H9 (cell line): ENCODE measurements around the gene NACC1. TPM values are rescaled to one million over a fixed set of nuclear protein-coding genes. Genes with fewer than 3 reads are reported as not detected.
A peak's percentile ranks its signal among the peaks of the same experiment; 100 is the strongest.

Source experiments
- DNase-seq: peaks from one replicate; pipeline ENCODE4 v3.0.0-alpha.2; 2017
- H2AFZ ChIP-seq: one replicate; pipeline ENCODE4 v1.6.1; 2013; ENCODE audit warnings: mild to moderate bottlenecking, low read length, control low read depth, moderate library complexity
- H2AK5ac ChIP-seq: 2 replicates; pipeline ENCODE4 v1.6.1; 2013; ENCODE audit warnings: low read length, control low read depth, mixed read lengths; ENCODE audit not compliant: insufficient read length
- H2BK120ac ChIP-seq: one replicate; pipeline ENCODE4 v1.6.1; 2013; ENCODE audit warnings: low read depth, mild to moderate bottlenecking, low read length, control low read depth, inconsistent platforms; ENCODE audit not compliant: poor library complexity, severe bottlenecking
- H2BK12ac ChIP-seq: 2 replicates; pipeline ENCODE4 v1.6.1; 2013; ENCODE audit warnings: low read length, control low read depth, mixed read lengths, low read depth; ENCODE audit not compliant: insufficient read length
- H2BK15ac ChIP-seq: 2 replicates; pipeline ENCODE4 v1.6.1; 2013; ENCODE audit warnings: low read depth, low read length, control low read depth
- H2BK20ac ChIP-seq: one replicate; pipeline ENCODE4 v1.6.1; 2013; ENCODE audit warnings: low read depth, mild to moderate bottlenecking, low read length, control low read depth, inconsistent platforms; ENCODE audit not compliant: poor library complexity, severe bottlenecking
- H2BK5ac ChIP-seq: 2 replicates; pipeline ENCODE4 v1.6.1; 2013; ENCODE audit warnings: low read length, control low read depth, mixed read lengths; ENCODE audit not compliant: insufficient read length
- H3K14ac ChIP-seq: 2 replicates; pipeline ENCODE4 v1.6.1; 2013; ENCODE audit warnings: low read length, control low read depth; ENCODE audit not compliant: insufficient read depth
- H3K18ac ChIP-seq: 2 replicates; pipeline ENCODE4 v1.6.1; 2013; ENCODE audit warnings: low read depth, mild to moderate bottlenecking, mixed read lengths, low read length, control low read depth; ENCODE audit not compliant: insufficient read length
- H3K23ac ChIP-seq: 2 replicates; pipeline ENCODE4 v1.6.1; 2013; ENCODE audit warnings: low read length, control low read depth, mixed read lengths, low read depth; ENCODE audit not compliant: insufficient read length
- H3K23me2 ChIP-seq: 2 replicates; pipeline ENCODE4 v1.6.1; 2013; ENCODE audit warnings: low read depth, mild to moderate bottlenecking, mixed read lengths, low read length, control low read depth; ENCODE audit not compliant: insufficient read length, poor library complexity, severe bottlenecking
- H3K27ac ChIP-seq: 2 replicates; pipeline ENCODE4 v1.5.1; 2013; ENCODE audit warnings: low read length, control low read depth, mixed read lengths, low read depth; ENCODE audit not compliant: insufficient read length
- H3K27me3 ChIP-seq: 2 replicates; pipeline ENCODE4 v1.6.1; 2013; ENCODE audit warnings: low read length, control low read depth, inconsistent platforms; ENCODE audit not compliant: insufficient read depth
- H3K4ac ChIP-seq: 2 replicates; pipeline ENCODE4 v1.6.1; 2013; ENCODE audit warnings: low read depth, mild to moderate bottlenecking, control low read depth, inconsistent platforms, low read length, moderate library complexity
- H3K4me1 ChIP-seq: 2 replicates; pipeline ENCODE4 v1.6.1; 2013; ENCODE audit warnings: low read length, control low read depth, inconsistent platforms; ENCODE audit not compliant: insufficient read depth
- H3K4me2 ChIP-seq: 2 replicates; pipeline ENCODE4 v1.6.1; 2013; ENCODE audit warnings: low read length, control low read depth, mixed read lengths; ENCODE audit not compliant: insufficient read length, insufficient read depth
- H3K56ac ChIP-seq: 2 replicates; pipeline ENCODE4 v1.6.1; 2013; ENCODE audit warnings: low read depth, mild to moderate bottlenecking, mixed read lengths, low read length, control low read depth; ENCODE audit not compliant: insufficient read length
- H3K79me1 ChIP-seq: 2 replicates; pipeline ENCODE4 v1.6.1; 2013; ENCODE audit warnings: low read depth, mild to moderate bottlenecking, moderate library complexity, low read length, control low read depth, inconsistent platforms; ENCODE audit not compliant: insufficient read depth, poor library complexity, severe bottlenecking
- H3K79me2 ChIP-seq: 2 replicates; pipeline ENCODE4 v1.6.1; 2013; ENCODE audit warnings: low read length, control low read depth, inconsistent platforms; ENCODE audit not compliant: insufficient read depth
- H3K9ac ChIP-seq: 2 replicates; pipeline ENCODE4 v1.6.1; 2013; ENCODE audit warnings: low read length, control low read depth, mixed read lengths; ENCODE audit not compliant: insufficient read length; ENCODE audit errors: extremely low read depth
- H3K9me3 ChIP-seq: one replicate; pipeline ENCODE4 v1.6.1; 2013; ENCODE audit warnings: low read depth, low read length, inconsistent platforms; ENCODE audit not compliant: control insufficient read depth
- H3T11ph ChIP-seq: one replicate; pipeline ENCODE4 v1.6.1; 2013; ENCODE audit warnings: mild to moderate bottlenecking, low read length, control low read depth, inconsistent platforms
- H4K20me1 ChIP-seq: one replicate; pipeline ENCODE4 v1.6.1; 2013; ENCODE audit not compliant: control insufficient read depth, insufficient read length, insufficient read depth
- H4K5ac ChIP-seq: 2 replicates; pipeline ENCODE4 v1.6.1; 2013; ENCODE audit warnings: low read depth, mild to moderate bottlenecking, mixed read lengths, low read length, control low read depth; ENCODE audit not compliant: insufficient read length
- H4K8ac ChIP-seq: replicated peaks from 2 replicates; pipeline ENCODE4 v1.6.1; 2013; ENCODE audit warnings: low read length, control low read depth, mixed read lengths, low read depth; ENCODE audit not compliant: insufficient read length
- H4K91ac ChIP-seq: 2 replicates; pipeline ENCODE4 v1.6.1; 2013; ENCODE audit warnings: low read depth, mild to moderate bottlenecking, moderate library complexity, mixed read lengths, low read length, control low read depth; ENCODE audit not compliant: insufficient read length
- H3K27ac Mint-ChIP-seq, 3 experiments: 2 replicates in 2 of 3; 3 replicates in 1 of 3; pipeline ENCODE4 v1.8.0; 2020 to 2021; ENCODE audit warnings: mixed read lengths in 3 of 3, mild to moderate bottlenecking in 1 of 3, moderate library complexity in 1 of 3
- H3K27me3 Mint-ChIP-seq: 2 replicates; pipeline ENCODE4 v1.8.0; 2021; ENCODE audit warnings: low read depth, mild to moderate bottlenecking, moderate library complexity, mixed read lengths
- H3K36me3 Mint-ChIP-seq, 3 experiments: 2 replicates in 2 of 3; 3 replicates in 1 of 3; pipeline ENCODE4 v1.8.0; 2020 to 2021; ENCODE audit warnings: low read depth in 3 of 3, mixed read lengths in 3 of 3; ENCODE audit not compliant: insufficient read depth in 1 of 3
- H3K4me1 Mint-ChIP-seq, 2 experiments: 2 replicates each; pipeline ENCODE4 v1.8.0; 2020; ENCODE audit warnings: mixed read lengths in 2 of 2
- H3K4me3 Mint-ChIP-seq, 2 experiments: 2 replicates in 1 of 2; 3 replicates in 1 of 2; pipeline ENCODE4 v1.8.0; 2020 to 2021; ENCODE audit warnings: mild to moderate bottlenecking in 2 of 2, mixed read lengths in 2 of 2, moderate library complexity in 1 of 2
- H3K9me3 Mint-ChIP-seq, 2 experiments: 2 replicates in 1 of 2; 3 replicates in 1 of 2; pipeline ENCODE4 v1.8.0; 2020; ENCODE audit warnings: mild to moderate bottlenecking in 2 of 2, mixed read lengths in 2 of 2, moderate library complexity in 1 of 2
- WGBS: extraction: QIAGEN DNeasy Blood & Tissue Kit; methylation state at CpG from one replicate; pipeline ENCODE4 v1.1.7; 2013; ENCODE audit warnings: missing lambda C conversion rate, low lambda C conversion rate, mixed read lengths; ENCODE audit not compliant: insufficient read length; ENCODE audit errors: extremely low coverage; 5-methylcytosine and 5-hydroxymethylcytosine counted together
- total RNA-seq: library from RNA; stranded (reverse); gene quantifications from 2 replicates; pipeline ENCODE4 v1.2.1, GENCODE V29; 2021
- TF ChIP-seq, protein P1 (sequence below): fragments of 200-600 bp; sonication (generic); conservative IDR thresholded peaks from 3 replicates; pipeline ENCODE4 v1.8.0; 2021; ENCODE audit warnings: antibody characterized with exemption, mild to moderate bottlenecking

The NACC1 gene
- total RNA-seq, 1 experiment from 2014 or later, result 198 TPM

DNA sequence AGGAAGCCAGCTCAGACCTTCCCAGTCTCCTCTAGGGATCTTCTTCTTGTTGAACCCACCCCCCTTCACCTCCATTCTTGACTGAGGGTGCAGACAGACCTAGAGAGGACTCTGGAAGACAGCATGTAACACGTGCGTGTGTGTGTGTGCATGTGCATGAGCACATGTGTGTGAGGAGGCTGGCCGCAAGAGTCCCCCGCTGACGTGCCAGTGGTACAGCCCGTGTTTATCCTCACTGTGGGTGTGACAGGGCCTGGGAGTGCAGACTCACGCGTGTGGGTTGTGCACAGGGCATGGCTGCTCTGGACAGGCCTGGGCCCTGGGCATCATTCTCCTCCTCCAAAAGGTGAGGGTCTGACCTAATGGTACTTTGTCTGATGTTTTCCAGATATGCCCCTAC is 41.7 kb upstream of the NACC1 start:
- H2BK12ac ChIP-seq, result no peak overlapping the region
- H4K91ac ChIP-seq, result no peak overlapping the region
- H3K56ac ChIP-seq, result no peak overlapping the region
- H3K23me2 ChIP-seq, result peaks cover 3% of the 10 kb centered on the region
- no CpG with 5 or more reads among the region's 8 CpGs for WGBS
- no peak overlapping the region for H3K9ac ChIP-seq
- H2BK120ac ChIP-seq, result no peak overlapping the region
- H3K4me1 ChIP-seq, result peaks cover 7% of the 10 kb centered on the region; the same call in 1 of the 2 replicates
- H3K4ac ChIP-seq, result no peak overlapping the region
- H2BK5ac ChIP-seq, result no peak overlapping the region
- H4K20me1 ChIP-seq, result no peaks in the 10 kb centered on the region
- no peaks in the 10 kb centered on the region for H3K9me3 ChIP-seq
- TF ChIP-seq, protein P1, sequence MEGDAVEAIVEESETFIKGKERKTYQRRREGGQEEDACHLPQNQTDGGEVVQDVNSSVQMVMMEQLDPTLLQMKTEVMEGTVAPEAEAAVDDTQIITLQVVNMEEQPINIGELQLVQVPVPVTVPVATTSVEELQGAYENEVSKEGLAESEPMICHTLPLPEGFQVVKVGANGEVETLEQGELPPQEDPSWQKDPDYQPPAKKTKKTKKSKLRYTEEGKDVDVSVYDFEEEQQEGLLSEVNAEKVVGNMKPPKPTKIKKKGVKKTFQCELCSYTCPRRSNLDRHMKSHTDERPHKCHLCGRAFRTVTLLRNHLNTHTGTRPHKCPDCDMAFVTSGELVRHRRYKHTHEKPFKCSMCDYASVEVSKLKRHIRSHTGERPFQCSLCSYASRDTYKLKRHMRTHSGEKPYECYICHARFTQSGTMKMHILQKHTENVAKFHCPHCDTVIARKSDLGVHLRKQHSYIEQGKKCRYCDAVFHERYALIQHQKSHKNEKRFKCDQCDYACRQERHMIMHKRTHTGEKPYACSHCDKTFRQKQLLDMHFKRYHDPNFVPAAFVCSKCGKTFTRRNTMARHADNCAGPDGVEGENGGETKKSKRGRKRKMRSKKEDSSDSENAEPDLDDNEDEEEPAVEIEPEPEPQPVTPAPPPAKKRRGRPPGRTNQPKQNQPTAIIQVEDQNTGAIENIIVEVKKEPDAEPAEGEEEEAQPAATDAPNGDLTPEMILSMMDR, result no peak
- DNase-seq, result no peak
- Mint-ChIP-seq H3K9me3 (no peaks in the 10 kb centered on the region), H3K27ac (no peak overlapping the region), H3K4me3 (peak overlapping the region in 1 of 2 experiments; percentile 14; a peak in 1 of 5 replicates), H3K4me1 (peaks cover 16 to 43% of the 10 kb centered on the region in 2 experiments), H3K27me3 (peaks cover 68% of the 10 kb centered on the region), H3K36me3 (peaks cover 0 to 1% (median 0%) of the 10 kb centered on the region in 3 experiments; a peak in 1 of 7 replicates)
- no peak overlapping the region for H3K23ac ChIP-seq
- no peak overlapping the region for H2BK20ac ChIP-seq
- H2AK5ac ChIP-seq, result no peak overlapping the region
- H3K79me1 ChIP-seq, result no peaks in the 10 kb centered on the region
- no peak overlapping the region for H4K5ac ChIP-seq
- no peak overlapping the region for H2AFZ ChIP-seq
- no peak overlapping the region for H4K8ac ChIP-seq
- no peak overlapping the region for H3K14ac ChIP-seq
- H3K27me3 ChIP-seq, result peaks cover 2% of the 10 kb centered on the region; the same call in 1 of the 2 replicates
- no peak overlapping the region for H2BK15ac ChIP-seq
- H3K18ac ChIP-seq, result no peak overlapping the region
- no peaks in the 10 kb centered on the region for H3K79me2 ChIP-seq
- no peak overlapping the region for H3T11ph ChIP-seq
- H3K4me2 ChIP-seq, result no peak overlapping the region
- no peak overlapping the region for H3K27ac ChIP-seq
